ENCODE measurements around the gene GNB5.

The GNB5 gene

GRCh38 chr15:52164631-52165265, 26.4 kb downstream of the GNB5 start:
- no peak for DNase-seq

DNA sequence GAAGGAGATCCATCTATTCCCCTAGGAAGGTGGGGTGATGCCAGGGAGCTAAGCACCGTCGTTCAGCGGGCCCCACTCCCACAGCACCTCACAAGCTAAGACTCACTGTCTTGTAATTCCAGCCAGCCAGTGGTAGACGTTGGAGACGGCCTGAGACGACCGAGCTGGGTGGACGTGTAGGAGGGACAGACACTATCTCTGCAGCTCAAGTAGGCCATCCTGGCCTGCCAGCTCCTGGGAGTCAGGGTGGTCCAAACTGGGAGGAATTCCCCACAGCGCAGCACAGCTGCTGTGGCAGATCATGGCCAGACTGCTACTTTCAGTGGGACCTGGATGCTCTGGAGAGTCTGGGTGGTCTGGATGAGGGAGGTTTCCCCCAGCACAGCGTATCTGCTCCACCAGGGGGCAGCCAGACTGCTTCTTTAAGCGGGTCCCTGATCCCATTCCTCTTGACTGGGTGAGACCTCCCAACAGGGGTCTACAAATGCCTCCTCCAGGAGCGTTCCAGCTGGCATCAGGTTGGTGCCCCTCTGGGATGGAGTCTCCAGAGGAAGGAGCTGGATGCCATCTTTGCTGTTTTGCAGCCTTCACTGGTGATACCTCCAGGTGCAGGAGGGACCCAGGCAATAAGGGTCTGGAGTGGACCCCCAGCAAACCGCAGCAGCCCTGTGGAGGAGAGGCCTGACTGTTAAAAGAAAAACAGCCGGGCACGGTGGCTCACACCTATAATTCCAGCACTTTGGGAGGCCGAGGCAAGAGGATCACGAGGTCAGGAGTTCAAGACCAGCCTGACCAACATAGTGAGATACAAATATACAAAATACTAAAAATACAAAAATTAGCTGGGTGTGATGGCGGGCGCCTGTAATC, 27.6 kb downstream of the GNB5 start:
- no peak for DNase-seq

GRCh38 chr15:52162876-52163275, 28.3 kb downstream of the GNB5 start:
- no peak for DNase-seq

DNA sequence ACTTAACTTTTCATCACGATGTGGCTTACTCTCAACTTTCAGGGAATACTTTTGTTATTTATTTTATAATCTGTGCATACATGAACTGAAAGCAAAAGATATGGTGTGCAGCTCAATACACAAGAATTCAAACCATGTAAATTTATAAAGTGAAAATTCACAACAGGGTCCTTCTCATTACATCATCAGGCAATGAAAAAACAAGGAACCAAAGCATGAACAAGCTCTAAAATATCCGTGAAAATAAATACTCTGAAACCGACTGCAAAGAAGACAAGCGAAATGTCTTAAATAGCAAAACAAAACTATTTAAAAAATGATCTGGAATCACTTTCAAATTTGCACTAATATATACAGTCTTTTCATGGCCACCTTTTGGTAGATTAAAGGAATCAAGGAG, 28.9 kb downstream of the GNB5 start:
- no peak for DNase-seq

GRCh38 chr15:52161406-52161966, 29.7 kb downstream of the GNB5 start:
- no peak for DNase-seq

GRCh38 chr15:52159645-52160044, 31.5 kb downstream of the GNB5 start:
- no peak for DNase-seq

GRCh38 chr15:52158084-52158765, 33.0 kb downstream of the GNB5 start:
- DNase-seq = no peak

DNA sequence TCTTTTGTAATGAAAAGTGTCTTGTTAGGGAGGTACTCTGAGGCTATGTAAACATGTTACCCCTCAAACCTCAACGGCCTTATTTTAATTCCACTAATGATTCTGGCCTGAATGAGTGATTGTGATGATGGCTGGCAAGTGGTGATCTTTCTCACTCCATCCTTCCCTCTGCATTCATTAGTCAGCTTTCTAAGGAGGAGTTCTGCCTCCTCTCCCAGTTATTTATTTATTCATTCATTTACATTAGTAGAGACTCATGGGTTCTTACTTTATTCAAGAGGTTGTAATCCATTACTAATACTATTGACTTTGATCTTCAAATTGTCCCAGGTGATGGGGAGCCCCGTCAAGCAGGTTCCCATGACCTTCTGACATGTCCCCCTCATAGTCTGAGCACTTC, 35.3 kb downstream of the GNB5 start:
- no peak for DNase-seq

DNA sequence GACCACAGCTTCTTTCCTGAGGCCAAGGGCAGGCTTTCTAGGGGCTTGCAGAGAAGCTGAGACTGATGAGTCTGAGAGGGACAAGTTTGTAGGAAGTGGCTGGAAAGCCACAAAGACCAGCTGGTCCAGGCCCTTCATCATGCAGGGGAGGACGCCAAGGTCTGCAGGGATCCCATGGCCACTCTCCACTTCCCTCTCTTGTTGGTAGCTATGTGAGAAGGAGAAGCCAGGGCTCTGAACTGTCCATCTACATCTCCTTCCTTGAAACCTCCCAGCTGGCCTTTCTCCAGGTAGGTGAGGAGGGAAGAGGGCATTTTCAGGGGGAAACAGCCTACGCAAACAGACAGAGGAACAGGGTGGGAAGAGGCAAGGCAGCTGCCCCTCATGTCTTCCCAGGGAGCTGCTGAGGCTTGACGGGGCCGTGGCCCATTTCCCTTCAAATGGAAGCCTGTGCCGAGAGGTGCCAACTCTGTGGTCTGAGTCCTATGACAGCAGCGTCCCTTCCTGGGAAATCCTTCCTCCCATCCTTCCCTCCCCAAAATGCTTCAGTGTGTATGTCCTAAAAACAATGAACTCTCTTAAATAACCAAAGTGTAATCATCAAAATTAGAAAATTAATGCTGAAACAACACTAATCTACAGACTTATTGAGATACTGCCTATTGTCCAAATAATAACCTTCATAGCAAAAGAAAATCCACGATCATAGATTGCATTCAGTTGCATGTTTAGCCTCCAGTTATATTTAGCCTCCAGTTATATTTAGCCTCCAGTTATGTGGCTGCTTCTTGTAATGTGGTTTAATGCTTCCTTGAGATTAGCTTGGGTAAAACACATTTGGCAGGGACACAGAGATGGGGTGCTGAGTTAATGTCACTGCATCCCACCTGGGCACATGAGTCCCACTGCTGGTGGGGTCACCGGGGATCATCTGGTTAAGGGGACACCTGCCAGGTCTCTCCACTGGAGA, 36.0 kb downstream of the GNB5 start:
- no peak for DNase-seq

GRCh38 chr15:52153900-52154895, 37.0 kb downstream of the GNB5 start:
- DNase-seq = peak; percentile 12

GRCh38 chr15:52151353-52151752, 39.8 kb downstream of the GNB5 start:
- no peak for DNase-seq

DNA sequence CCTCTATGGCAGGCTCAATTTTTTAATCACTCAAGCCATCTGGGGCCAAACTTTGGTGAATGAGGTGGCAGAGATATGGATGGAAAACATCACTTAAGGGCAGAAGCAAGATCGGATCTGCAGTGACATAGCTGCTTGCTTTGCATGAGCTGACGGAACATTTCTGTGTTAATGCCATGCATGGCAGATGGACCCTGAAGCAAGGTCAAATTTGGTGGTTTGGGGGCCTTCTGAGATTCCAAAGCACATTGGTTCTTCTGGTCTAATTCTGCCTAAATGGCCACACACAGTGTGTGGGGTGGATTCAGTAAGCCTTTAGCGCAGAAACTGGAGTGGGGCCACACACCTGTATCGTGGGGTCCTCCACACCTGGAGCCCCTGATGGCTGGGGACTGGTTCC, 40.3 kb downstream of the GNB5 start:
- no peak for DNase-seq

DNA sequence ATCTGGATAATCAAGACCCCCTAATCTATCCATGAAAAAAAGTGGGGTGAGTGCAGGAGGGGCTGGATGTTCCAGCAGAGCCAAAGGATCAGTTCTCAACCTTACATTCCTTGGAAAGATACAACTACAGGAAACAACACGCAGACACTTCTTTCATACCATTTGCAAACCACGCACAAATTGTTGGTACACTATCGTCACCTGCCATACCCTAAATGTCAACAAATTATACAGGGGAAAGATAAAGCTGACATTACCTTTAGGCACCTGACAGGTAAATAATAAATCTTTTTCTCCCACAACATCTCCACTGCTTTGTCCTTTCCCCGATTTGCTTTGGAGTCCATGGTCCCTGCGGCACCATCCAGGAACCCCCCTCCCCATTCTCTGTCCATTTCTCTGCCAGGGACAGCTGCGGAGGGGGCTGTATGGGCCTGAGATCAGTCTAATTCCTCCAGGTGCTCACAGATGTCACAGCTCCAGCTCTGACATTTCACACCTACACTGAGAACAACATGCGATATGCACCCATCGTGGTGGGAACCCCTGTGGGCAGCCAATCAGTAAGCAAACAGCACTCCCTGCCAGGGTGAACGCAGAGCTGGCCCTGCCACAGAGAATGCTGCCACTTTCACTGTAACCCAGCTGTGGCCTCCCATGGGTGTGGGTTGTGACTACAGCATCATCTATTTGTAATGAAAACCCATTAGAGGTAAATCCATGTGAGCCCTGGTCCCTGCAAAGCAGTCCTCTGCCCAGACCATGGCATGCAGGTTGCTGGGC, 41.0 kb downstream of the GNB5 start:
- DNase-seq = no peak

GRCh38 chr15:52148403-52148802, 42.8 kb downstream of the GNB5 start:
- DNase-seq = no peak

GRCh38 chr15:52146776-52147175, 44.4 kb downstream of the GNB5 start:
- no peak for DNase-seq

DNA sequence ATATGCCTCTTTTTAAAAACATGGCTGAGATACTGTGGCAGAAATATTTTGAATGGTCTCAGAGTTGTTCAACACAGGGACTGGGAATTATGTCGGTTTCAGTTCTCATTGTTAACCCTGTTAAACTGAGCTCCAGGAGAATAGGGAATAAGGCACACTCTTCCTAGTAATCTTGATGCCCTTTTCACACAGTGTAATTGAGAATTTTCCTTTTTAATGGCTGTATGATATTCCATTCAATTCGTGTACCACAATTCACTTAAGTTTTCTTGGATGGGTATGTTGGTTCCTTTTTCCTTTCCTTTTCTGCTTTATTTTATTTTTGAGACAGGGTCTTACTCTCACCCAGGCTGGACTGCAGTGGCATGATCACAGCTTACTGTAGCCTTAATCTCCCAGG, 44.9 kb downstream of the GNB5 start:
- DNase-seq = no peak

DNA sequence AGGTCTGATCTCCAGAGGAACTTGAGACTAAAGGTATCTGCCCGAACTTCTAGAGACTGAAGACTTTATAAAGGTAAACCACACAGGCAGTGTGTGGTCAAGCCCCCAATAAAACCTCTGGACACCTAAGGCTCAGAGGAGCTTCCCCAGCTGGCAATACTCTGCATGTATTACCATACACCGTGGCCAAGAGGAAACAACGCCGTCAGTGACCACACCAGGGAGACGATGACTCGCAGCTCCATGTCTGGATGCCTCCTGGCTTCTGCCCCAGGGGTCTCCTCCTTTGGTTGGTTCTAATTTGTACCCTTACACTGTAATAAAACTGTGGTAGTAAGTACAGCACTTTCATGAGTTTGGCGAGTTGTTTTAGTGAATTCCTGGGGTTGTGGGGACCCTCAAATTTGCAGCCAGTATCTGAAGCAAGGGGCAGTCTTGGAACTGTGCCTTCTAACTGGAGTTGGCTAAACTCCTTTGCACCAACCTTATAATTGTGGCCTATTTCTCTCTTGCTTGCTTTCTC, 46.5 kb downstream of the GNB5 start:
- no peak for DNase-seq

DNA sequence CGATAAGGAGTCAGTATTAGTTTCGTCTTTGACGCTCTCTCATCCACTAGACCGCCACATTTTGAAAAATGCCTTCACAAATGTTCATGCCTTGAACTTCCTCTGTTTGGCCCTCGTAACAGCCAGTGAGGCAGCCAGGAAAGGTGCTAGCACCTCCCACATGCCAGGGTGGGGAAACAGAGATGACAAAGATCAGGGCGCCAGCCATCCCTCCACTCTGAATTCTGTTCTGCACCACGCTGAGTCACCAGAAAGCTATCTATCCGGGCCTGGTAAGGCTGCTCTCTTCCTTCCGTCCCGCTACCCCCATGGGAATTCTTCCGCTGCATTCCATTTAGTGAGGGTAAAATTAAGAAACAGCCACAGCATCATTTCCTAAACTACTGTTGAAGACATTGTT, 47.3 kb downstream of the GNB5 start:
- no peak for DNase-seq

DNA sequence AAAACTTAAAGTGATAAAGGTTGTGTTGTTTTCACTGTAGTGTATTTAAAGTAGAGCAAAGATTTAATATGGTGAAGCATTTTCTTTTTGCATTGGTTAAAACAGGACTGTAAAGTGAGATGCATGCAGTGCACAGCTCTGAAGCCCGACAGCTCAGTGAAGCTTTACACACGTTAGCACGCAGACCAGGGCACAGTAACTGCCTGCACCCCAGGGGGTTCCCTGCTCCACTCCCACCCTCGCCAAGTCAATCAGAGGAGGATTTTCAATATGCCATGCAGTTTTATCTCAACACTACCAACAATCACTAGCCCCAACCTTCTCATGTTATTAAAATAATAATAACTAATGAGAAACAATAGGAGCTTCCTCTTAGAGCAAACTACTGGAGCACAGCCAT, 50.5 kb downstream of the GNB5 start:
- DNase-seq = no peak
